GM18517 (cell line): ENCODE measurements around the gene GPR155.

Source experiments
- ATAC-seq: cut with Tn5 transposase; IDR thresholded peaks from one replicate; pipeline ENCODE4 v1.9.1; 2021; ENCODE audit warnings: mild to moderate bottlenecking, moderate library complexity; ENCODE audit not compliant: unreplicated experiment

Gene GPR155

DNA sequence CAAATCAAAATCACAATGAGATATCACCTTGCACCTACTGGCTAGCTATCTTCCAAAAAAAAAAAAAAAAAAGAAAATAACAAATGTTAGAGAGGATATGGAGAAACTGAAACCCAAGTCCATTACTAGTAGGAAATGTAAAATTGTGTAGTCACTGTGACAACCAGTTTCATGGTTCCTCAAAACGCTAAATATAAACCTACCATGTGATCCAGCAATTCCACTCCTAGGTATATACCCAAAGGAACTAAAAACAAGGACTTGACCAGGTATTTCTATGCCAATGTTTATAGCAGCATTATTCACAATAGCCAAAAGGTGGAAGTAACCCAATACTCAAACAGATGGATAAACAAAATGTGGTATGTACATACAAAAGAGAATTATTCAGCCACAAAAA lies 103.0 kb downstream of the GPR155 start:
- no peak for ATAC-seq
